ENCODE measurements around the gene PLPPR1. TPM values are rescaled to one million over a fixed set of nuclear protein-coding genes. Genes with fewer than 3 reads are reported as not detected.

The PLPPR1 gene
- total and polyA plus RNA-seq, 2 of the 4 experiments (the other 2 are of a cell fraction): not detected

DNA sequence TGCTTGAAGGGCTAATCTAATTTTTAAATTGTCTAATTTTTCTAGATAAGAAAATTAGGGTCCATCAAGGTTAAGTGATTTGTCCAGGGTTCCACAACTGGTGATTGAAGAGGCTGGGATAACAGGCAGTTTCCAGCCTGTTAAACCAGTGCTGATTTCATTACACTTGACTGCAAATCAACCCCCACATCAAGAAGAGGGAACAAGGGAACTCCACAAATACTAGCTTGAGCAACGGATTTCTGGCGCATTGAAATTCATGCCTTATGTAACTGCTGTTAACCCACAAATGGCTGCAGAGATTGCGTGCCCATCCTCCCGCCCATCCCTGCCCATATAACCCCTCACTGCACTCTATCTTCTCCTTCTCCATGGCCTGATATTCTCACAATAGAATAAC lies 10.0 kb downstream of the PLPPR1 start:
- Histone ChIP-seq H3K18ac (ENCODE audit: low read depth, low read length) (no peak overlapping the region), H3K9me3 (ENCODE audit: control insufficient read depth, insufficient read depth, low read length) (no peaks in the 10 kb centered on the region; the same call in 1 of the 2 replicates), H3K23ac (ENCODE audit: low read depth, low read length) (no peak overlapping the region), H2AK9ac (replicated peaks; ENCODE audit: low read depth, low read length, poor library complexity) (no peak overlapping the region), H3K14ac (replicated peaks; ENCODE audit: low read depth, low read length) (no peak overlapping the region), H3K27me3 (ENCODE audit: control insufficient read depth, insufficient read depth, low read length) (no peaks in the 10 kb centered on the region), H2BK15ac (ENCODE audit: low read depth, low read length) (no peak overlapping the region), H3K4me2 (ENCODE audit: low read depth, low read length) (no peak overlapping the region), H3K79me1 (ENCODE audit: low read depth in 1 of 2, low read length in 2 of 2) (no peaks in the 10 kb centered on the region), H4K8ac (ENCODE audit: low read depth in 2 of 2, low read length in 2 of 2) (no peak overlapping the region), H3K27ac (ENCODE audit: insufficient read depth, low read length) (no peak overlapping the region), H3K4me1 (ENCODE audit: control insufficient read depth, insufficient read depth, low read length) (no peaks in the 10 kb centered on the region), H2AK5ac (ENCODE audit: low read depth, low read length) (no peak overlapping the region), H3K56ac (ENCODE audit: extremely low read depth, insufficient read depth, low read length) (no peak overlapping the region), H2BK5ac (ENCODE audit: low read depth, low read length, poor library complexity, severe bottlenecking) (no peak overlapping the region), H4K5ac (ENCODE audit: low read depth, low read length) (no peak overlapping the region), H3K9me1 (ENCODE audit: insufficient read depth, low read length) (no peaks in the 10 kb centered on the region), H3K4ac (ENCODE audit: low read depth, low read length) (no peak overlapping the region), H4K91ac (ENCODE audit: insufficient read depth, low read depth, low read length) (no peak overlapping the region), H3K9ac (ENCODE audit: low read depth, low read length) (no peak overlapping the region), H3K4me3 (ENCODE audit: insufficient read depth, low read depth, low read length) (no peak overlapping the region), H4K20me1 (ENCODE audit: insufficient read depth, low read length) (no peaks in the 10 kb centered on the region), H2AFZ (replicated peaks; ENCODE audit: low read length, poor library complexity) (no peak overlapping the region), H2BK20ac (ENCODE audit: low read depth, low read length) (no peak overlapping the region), H3K36me3 (ENCODE audit: control insufficient read depth, insufficient read depth, low read length) (no peaks in the 10 kb centered on the region), H2BK120ac (ENCODE audit: low read depth, low read length) (no peak overlapping the region)
- WGBS, 2 experiments (ENCODE audit: extremely low coverage in 2 of 2, insufficient read length in 1 of 2): no CpG with 5 or more reads among the region's 4 CpGs
- BruUV-seq (replicated peaks): no TSS peak
- ATAC-seq (ENCODE audit: low read depth): no peak
- TF ChIP-seq BHLHE40 (IDR thresholded peaks at IDR 0.05; ENCODE audit: low read depth, low read length) (no peak), MAFK (IDR thresholded peaks at IDR 0.05; ENCODE audit: low read depth, low read length) (no peak), SMC3 (IDR thresholded peaks at IDR 0.05; ENCODE audit: low read depth, low read length) (no peak), NFE2L2 (IDR thresholded peaks at IDR 0.05; ENCODE audit: low read depth, low read length) (no peak), CHD1 (IDR thresholded peaks at IDR 0.05; ENCODE audit: low read depth, low read length) (no peak), RCOR1 (IDR thresholded peaks at IDR 0.05; ENCODE audit: insufficient replicate concordance, low read length) (no peak), RFX5 (IDR thresholded peaks at IDR 0.05; ENCODE audit: low read depth, low read length) (no peak), MXI1 (IDR thresholded peaks at IDR 0.05; ENCODE audit: borderline replicate concordance, low read depth, low read length) (no peak), FOS (IDR thresholded peaks at IDR 0.05; ENCODE audit: low read depth, low read length) (no peak), POLR2A (IDR thresholded peaks at IDR 0.05; ENCODE audit: low read depth, low read length) (no peak), CEBPB (IDR thresholded peaks at IDR 0.05; ENCODE audit: low read depth, low read length) (no peak), RAD21 (IDR thresholded peaks at IDR 0.05; ENCODE audit: low read length) (no peak), MAZ (IDR thresholded peaks at IDR 0.05; ENCODE audit: borderline replicate concordance, low read depth, low read length) (no peak)
- TF ChIP-seq, protein P1, sequence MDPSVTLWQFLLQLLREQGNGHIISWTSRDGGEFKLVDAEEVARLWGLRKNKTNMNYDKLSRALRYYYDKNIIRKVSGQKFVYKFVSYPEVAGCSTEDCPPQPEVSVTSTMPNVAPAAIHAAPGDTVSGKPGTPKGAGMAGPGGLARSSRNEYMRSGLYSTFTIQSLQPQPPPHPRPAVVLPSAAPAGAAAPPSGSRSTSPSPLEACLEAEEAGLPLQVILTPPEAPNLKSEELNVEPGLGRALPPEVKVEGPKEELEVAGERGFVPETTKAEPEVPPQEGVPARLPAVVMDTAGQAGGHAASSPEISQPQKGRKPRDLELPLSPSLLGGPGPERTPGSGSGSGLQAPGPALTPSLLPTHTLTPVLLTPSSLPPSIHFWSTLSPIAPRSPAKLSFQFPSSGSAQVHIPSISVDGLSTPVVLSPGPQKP (IDR thresholded peaks at IDR 0.05; ENCODE audit: borderline replicate concordance, low read depth, low read length): no peak
- TF ChIP-seq, protein P2, sequence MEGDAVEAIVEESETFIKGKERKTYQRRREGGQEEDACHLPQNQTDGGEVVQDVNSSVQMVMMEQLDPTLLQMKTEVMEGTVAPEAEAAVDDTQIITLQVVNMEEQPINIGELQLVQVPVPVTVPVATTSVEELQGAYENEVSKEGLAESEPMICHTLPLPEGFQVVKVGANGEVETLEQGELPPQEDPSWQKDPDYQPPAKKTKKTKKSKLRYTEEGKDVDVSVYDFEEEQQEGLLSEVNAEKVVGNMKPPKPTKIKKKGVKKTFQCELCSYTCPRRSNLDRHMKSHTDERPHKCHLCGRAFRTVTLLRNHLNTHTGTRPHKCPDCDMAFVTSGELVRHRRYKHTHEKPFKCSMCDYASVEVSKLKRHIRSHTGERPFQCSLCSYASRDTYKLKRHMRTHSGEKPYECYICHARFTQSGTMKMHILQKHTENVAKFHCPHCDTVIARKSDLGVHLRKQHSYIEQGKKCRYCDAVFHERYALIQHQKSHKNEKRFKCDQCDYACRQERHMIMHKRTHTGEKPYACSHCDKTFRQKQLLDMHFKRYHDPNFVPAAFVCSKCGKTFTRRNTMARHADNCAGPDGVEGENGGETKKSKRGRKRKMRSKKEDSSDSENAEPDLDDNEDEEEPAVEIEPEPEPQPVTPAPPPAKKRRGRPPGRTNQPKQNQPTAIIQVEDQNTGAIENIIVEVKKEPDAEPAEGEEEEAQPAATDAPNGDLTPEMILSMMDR (conservative IDR thresholded peaks at IDR 0.05; ENCODE audit: low read depth, low read length): no peak
- TF ChIP-seq, protein P3, sequence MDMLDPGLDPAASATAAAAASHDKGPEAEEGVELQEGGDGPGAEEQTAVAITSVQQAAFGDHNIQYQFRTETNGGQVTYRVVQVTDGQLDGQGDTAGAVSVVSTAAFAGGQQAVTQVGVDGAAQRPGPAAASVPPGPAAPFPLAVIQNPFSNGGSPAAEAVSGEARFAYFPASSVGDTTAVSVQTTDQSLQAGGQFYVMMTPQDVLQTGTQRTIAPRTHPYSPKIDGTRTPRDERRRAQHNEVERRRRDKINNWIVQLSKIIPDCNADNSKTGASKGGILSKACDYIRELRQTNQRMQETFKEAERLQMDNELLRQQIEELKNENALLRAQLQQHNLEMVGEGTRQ (IDR thresholded peaks at IDR 0.05; ENCODE audit: low read depth, low read length): no peak
- ChIA-PET CTCF (no interaction called here), POLR2A (ENCODE audit: unreplicated experiment) (no interaction called here)
- intact Hi-C loops (cut with micrococcal nuclease): no loop called here
- in situ Hi-C loops (cut with MboI; ENCODE audit: low sequenced_read_pairs): no loop called here
- DNase-seq: no peak
- dilution Hi-C loops (cut with HindIII; ENCODE audit: low sequenced_read_pairs, unreplicated experiment): no loop called here
